ENCODE measurements around the gene PWP2.
"Not testable (repeated sequence)": the region's sequence is repeated elsewhere in the genome, so short reads cannot be mapped to it uniquely, and the experiment has no call there.

PWP2 gene

DNA sequence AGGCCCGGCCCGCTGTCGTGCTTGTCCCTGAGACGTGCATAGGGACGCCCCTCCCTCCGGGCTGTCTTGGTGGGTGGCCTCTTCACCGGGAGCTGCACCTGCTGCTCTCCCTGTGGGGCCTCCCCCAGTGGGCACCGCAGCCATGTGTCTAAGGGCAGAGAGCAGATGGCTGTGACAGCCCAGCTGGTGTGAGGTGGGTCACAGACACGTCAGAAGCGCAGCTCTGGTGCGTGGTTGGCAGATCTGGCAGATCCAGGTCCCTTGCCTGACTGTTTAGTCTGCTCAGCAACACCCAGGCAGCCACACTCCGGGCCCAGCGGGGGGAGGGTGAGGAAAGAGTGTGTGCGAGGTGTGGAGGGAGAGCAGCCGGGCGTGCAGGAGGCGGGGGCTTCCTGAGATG is 36.2 kb downstream of the PWP2 start:
- H3K9ac ChIP-seq (ENCODE audit: low read length); H3K27me3 ChIP-seq (ENCODE audit: control insufficient read depth in 1 of 2, insufficient read depth in 2 of 2, low read length in 2 of 2); H3K27ac ChIP-seq (ENCODE audit: low read depth, low read length); H3K9me3 ChIP-seq (ENCODE audit: low read length); H3K4me1 ChIP-seq (ENCODE audit: insufficient read depth, low read length); H3K36me3 ChIP-seq (ENCODE audit: insufficient read depth, low read length); H3K4me3 ChIP-seq (ENCODE audit: low read depth in 1 of 2, low read length in 2 of 2): not testable (repeated sequence)

DNA sequence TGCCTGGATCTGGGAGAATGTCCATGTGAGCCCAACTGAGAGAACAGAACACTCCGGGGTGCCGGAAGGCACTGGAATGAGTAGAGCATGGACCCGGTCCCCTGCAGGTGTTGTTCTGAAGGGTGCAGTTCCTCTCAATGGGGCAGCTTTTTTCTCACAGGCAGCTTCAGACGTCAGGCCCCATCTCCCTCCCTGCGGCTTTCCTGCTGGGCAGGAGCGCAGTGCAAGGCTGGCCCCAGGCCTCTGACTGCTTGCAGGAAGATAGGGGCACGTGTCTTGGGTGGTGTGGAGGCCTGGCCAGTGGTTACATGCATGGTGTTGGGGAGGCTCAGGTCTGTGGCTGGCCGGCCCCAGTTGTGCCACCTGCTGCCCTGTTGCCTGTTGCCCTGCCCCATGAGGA is 36.8 kb downstream of the PWP2 start:
- H3K36me3 ChIP-seq (ENCODE audit: insufficient read depth, low read length); H3K27me3 ChIP-seq (ENCODE audit: control insufficient read depth in 1 of 2, insufficient read depth in 2 of 2, low read length in 2 of 2); H3K9ac ChIP-seq (ENCODE audit: low read length); H3K27ac ChIP-seq (ENCODE audit: low read depth, low read length); H3K4me3 ChIP-seq (ENCODE audit: low read depth in 1 of 2, low read length in 2 of 2); H3K4me1 ChIP-seq (ENCODE audit: insufficient read depth, low read length); H3K9me3 ChIP-seq (ENCODE audit: low read length): not testable (repeated sequence)

DNA sequence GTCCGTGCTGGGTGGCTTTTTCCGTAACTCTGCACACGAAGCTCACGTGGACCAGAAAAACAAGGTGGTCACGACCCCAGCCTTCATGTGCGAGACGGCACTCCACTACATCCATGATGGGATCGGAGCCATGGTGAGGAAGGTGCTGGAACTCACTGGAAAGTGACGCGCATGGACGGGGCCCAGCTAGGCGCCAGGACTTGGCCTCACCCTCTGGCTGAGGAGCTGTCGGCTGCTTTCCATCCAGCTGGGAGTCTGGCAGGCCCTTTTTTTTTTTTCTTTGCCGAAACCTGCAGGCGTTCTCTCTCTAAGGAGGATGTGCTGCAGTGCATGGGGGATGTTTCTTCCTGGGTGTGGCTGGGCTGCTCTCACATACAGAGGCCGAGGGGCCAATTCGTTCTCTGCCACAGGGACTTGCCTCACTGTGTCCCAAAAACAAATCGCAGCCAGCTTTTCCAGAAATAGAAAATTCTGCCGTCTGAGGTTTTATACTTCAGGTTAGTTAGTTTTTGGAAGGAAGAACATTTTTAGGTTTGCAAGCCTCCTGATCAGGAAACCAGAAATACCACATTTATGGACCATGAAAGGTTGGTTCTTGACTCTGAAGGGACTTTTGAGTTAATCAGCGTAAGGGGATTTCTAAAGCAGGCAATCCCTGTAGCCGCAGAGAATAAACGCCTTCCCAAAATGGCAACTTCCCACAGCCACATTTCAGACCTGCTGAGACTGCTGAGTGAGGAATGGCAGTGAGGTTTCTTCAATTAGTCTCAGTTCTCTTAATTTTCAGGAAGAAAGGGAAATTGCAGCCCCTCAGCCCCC is 37.8 kb downstream of the PWP2 start:
- not testable (repeated sequence) for H3K9ac ChIP-seq (ENCODE audit: low read length); H3K27me3 ChIP-seq (ENCODE audit: control insufficient read depth in 1 of 2, insufficient read depth in 2 of 2, low read length in 2 of 2); H3K4me1 ChIP-seq (ENCODE audit: insufficient read depth, low read length); H3K27ac ChIP-seq (ENCODE audit: low read depth, low read length); H3K9me3 ChIP-seq (ENCODE audit: low read length); H3K4me3 ChIP-seq (ENCODE audit: low read depth in 1 of 2, low read length in 2 of 2); H3K36me3 ChIP-seq (ENCODE audit: insufficient read depth, low read length)

DNA sequence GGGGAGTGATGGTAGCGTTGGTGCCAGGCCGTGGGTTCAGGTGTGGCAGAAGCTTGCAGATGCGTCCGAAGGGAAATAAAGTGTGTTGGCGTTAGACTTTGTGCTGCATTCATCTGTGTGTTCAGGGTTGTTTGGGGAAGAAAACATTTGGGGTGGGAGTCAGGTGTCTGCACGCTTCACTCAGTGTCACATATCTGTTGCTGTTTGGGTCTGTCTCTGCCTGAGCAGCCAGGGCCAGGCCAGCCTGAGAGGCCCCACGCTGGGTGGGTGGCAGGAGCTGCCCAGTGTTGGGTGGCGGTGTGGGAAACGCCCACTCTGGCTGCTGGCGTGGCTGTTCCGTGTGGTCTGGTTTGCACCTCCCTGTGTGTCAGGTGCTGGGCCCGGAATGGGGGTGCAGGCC is 38.4 kb downstream of the PWP2 start:
- not testable (repeated sequence) for H3K4me3 ChIP-seq (ENCODE audit: low read depth in 1 of 2, low read length in 2 of 2); H3K27me3 ChIP-seq (ENCODE audit: control insufficient read depth in 1 of 2, insufficient read depth in 2 of 2, low read length in 2 of 2); H3K4me1 ChIP-seq (ENCODE audit: insufficient read depth, low read length); H3K27ac ChIP-seq (ENCODE audit: low read depth, low read length); H3K9ac ChIP-seq (ENCODE audit: low read length); H3K9me3 ChIP-seq (ENCODE audit: low read length); H3K36me3 ChIP-seq (ENCODE audit: insufficient read depth, low read length)

DNA sequence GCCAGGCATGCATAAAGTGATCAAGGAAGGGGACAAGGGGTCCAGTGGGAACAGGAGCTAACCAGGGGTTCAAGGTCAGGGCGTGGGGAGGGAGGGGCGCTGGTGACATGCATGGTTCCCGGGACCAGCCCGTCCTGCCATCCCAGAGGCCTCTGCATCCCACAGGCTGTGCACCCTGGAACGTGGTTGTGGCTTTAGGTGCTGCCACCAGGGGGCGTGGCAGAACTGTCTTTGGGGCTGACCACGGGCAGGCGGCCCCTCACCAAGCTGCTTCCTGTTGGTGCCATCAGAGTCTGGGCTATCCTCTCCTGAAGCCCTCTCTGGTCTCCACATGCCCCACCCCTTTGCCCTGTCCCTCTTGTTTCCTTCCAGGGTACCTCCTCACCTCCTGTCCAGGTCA is 39.9 kb downstream of the PWP2 start:
- H3K9ac ChIP-seq (ENCODE audit: low read length); H3K9me3 ChIP-seq (ENCODE audit: low read length); H3K27ac ChIP-seq (ENCODE audit: low read depth, low read length); H3K27me3 ChIP-seq (ENCODE audit: control insufficient read depth in 1 of 2, insufficient read depth in 2 of 2, low read length in 2 of 2); H3K4me1 ChIP-seq (ENCODE audit: insufficient read depth, low read length); H3K4me3 ChIP-seq (ENCODE audit: low read depth in 1 of 2, low read length in 2 of 2); H3K36me3 ChIP-seq (ENCODE audit: insufficient read depth, low read length): not testable (repeated sequence)

DNA sequence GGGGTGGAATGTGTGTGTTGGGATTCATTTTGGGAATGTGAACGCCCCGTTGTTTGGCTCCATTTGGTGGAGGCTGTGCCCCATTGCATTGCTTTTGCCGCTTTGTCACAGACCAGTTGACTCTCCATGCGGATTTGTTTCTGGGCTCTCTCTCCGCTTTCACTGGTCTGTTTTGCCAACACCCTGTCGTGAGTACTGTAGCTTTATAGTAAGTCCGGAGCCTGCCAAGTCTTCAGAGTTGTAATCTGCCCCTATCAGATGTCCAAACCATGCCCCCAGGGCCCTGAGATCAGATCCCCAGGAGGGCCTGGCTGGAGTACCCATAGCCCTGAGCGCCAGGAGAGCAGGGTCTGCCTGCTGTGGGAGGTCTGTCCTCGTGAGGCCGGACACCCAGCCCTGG is 43.1 kb downstream of the PWP2 start:
- H3K36me3 ChIP-seq (ENCODE audit: insufficient read depth, low read length); H3K9me3 ChIP-seq (ENCODE audit: low read length); H3K9ac ChIP-seq (ENCODE audit: low read length); H3K27ac ChIP-seq (ENCODE audit: low read depth, low read length); H3K4me1 ChIP-seq (ENCODE audit: insufficient read depth, low read length); H3K27me3 ChIP-seq (ENCODE audit: control insufficient read depth in 1 of 2, insufficient read depth in 2 of 2, low read length in 2 of 2); H3K4me3 ChIP-seq (ENCODE audit: low read depth in 1 of 2, low read length in 2 of 2): not testable (repeated sequence)

DNA sequence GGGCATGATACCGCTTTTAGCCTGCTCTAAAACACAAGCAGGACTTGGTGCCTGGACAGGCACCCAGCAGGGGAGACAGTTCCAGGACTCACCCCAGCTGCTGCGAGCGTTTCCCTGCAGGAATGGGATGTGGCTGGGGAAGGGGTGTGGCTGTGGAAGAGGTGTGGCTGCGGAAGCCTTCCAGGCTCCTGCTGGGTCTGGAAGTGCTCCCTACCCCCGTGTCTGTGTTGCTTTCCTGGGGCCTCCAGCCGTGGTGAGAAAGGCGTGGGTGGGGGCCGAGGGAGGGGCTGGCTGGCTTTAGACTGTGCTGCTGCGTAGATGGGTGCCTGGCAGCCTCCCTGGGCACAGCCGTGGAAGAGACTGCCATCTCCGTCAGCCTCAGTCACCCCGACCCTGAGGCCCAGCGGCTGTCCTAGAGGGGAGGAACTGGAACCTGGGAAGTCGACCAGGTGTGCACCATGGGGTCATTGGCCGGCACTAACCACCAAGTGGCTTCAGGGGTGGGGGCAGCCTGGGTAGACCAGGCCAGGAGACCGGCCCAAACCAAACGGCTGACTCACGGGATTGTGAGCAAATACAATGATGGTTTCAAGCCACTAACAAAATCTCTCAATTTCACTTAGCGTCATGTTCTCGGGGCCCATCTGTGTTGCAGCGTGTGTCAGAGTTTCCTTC is 46.2 kb downstream of the PWP2 start:
- not testable (repeated sequence) for H3K27me3 ChIP-seq (ENCODE audit: control insufficient read depth in 1 of 2, insufficient read depth in 2 of 2, low read length in 2 of 2); H3K4me3 ChIP-seq (ENCODE audit: low read depth in 1 of 2, low read length in 2 of 2); H3K4me1 ChIP-seq (ENCODE audit: insufficient read depth, low read length); H3K27ac ChIP-seq (ENCODE audit: low read depth, low read length); H3K9ac ChIP-seq (ENCODE audit: low read length); H3K9me3 ChIP-seq (ENCODE audit: low read length); H3K36me3 ChIP-seq (ENCODE audit: insufficient read depth, low read length)

DNA sequence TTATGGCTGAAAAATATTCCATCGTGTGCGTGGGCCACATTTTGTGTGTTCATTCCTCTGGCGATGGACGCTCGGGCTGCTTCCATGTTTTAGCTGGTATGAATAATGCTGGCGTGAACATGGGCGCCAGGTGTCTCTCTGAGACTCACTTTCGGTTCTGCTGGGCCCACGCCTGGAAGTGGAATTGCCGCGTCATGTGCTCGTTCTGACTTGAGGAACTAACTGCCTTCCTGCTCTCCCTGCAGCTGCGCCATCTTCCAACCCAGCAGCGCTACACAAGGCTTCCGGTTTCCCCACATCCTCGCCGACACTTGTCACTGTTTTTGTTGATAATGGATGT is 46.7 kb downstream of the PWP2 start:
- H3K4me1 ChIP-seq (ENCODE audit: insufficient read depth, low read length); H3K27me3 ChIP-seq (ENCODE audit: control insufficient read depth in 1 of 2, insufficient read depth in 2 of 2, low read length in 2 of 2); H3K27ac ChIP-seq (ENCODE audit: low read depth, low read length); H3K9ac ChIP-seq (ENCODE audit: low read length); H3K9me3 ChIP-seq (ENCODE audit: low read length); H3K4me3 ChIP-seq (ENCODE audit: low read depth in 1 of 2, low read length in 2 of 2); H3K36me3 ChIP-seq (ENCODE audit: insufficient read depth, low read length): not testable (repeated sequence)

DNA sequence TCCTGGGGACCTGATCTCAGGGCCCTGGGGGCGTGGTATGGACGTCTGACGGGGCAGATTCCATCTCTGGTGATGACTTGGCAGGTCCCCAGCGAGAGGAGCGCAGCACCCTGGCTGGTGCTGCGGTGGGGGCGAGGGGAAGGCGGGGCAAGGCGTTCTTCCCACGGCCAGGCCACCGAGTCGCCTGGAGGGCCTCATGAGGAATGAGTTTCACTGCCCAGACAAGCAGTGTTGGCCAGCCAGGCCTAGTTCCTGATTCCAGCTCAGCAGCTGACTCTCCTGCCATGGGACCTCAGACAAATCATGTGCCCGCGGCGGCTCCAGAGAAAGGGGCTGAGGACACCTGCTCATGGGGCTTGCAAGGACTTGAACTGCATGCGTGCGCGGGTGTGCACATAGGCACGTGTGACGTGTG is 47.6 kb downstream of the PWP2 start:
- H3K4me3 ChIP-seq (ENCODE audit: low read depth in 1 of 2, low read length in 2 of 2); H3K36me3 ChIP-seq (ENCODE audit: insufficient read depth, low read length); H3K27me3 ChIP-seq (ENCODE audit: control insufficient read depth in 1 of 2, insufficient read depth in 2 of 2, low read length in 2 of 2); H3K4me1 ChIP-seq (ENCODE audit: insufficient read depth, low read length); H3K9me3 ChIP-seq (ENCODE audit: low read length); H3K9ac ChIP-seq (ENCODE audit: low read length); H3K27ac ChIP-seq (ENCODE audit: low read depth, low read length): not testable (repeated sequence)

DNA sequence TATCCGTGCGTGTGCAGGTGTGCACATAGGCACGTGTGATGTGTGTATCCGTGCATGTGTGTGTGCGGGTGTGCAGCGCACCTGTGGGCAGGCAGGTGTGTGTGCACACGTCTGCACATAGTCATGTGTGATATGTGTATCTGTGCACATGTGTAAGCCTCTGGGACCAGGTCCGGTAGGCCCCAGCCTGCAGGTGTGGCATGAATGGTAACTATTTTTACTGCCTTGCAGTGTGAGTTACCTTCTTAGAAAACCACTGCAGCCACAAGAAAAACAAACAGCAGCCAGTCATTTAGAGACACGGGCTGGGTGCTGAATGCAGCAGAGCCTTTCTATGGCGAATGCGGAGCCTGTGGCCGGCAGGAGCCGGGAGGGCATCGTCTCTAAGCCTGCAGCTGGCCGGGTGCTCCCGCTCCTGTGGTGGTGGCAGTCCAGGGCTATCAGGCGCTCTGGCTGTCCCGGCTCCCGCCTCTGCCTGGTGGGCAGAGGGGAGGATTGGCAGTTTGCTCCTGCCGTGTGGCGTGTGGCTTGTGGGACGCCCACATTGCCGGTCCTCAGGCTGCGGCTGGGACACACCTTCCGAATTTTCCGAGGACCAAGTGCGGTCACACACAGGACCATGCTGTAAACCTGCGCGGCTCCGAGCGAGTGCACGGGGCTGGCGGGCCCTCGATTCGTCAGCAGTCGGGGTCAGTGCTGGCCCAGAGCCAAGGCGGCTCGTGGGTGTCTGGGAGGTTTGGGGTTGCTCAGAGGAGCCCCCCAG is 48.2 kb downstream of the PWP2 start:
- not testable (repeated sequence) for H3K4me3 ChIP-seq (ENCODE audit: low read depth in 1 of 2, low read length in 2 of 2); H3K9ac ChIP-seq (ENCODE audit: low read length); H3K27me3 ChIP-seq (ENCODE audit: control insufficient read depth in 1 of 2, insufficient read depth in 2 of 2, low read length in 2 of 2); H3K9me3 ChIP-seq (ENCODE audit: low read length); H3K36me3 ChIP-seq (ENCODE audit: insufficient read depth, low read length); H3K4me1 ChIP-seq (ENCODE audit: insufficient read depth, low read length); H3K27ac ChIP-seq (ENCODE audit: low read depth, low read length)

DNA sequence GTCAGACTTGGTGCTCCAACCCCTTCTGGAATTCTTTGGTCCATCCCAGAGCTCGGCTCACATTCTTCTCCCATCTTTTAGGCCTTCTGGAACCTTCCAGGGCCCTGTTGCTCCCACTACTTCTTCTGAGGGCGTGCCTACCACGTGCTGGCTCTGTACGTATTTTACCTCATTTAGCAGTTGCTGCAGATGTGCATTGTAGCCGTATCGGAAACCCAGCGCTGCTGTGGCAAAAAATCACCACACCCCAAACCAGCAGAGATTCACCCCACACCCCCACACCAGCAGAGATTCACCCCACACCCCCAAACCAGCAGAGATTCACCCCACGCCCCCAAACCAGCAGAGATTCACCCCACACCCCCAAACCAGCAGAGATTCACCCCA is 48.8 kb downstream of the PWP2 start:
- not testable (repeated sequence) for H3K9me3 ChIP-seq (ENCODE audit: low read length); H3K27ac ChIP-seq (ENCODE audit: low read depth, low read length); H3K27me3 ChIP-seq (ENCODE audit: control insufficient read depth in 1 of 2, insufficient read depth in 2 of 2, low read length in 2 of 2); H3K4me3 ChIP-seq (ENCODE audit: low read depth in 1 of 2, low read length in 2 of 2); H3K9ac ChIP-seq (ENCODE audit: low read length); H3K4me1 ChIP-seq (ENCODE audit: insufficient read depth, low read length); H3K36me3 ChIP-seq (ENCODE audit: insufficient read depth, low read length)

All from muscle layer of colon (tissue), 2 donors.